Stimulated activated CD8-positive, alpha-beta memory T cell treated with anti-CD3 and anti-CD28 coated beads, Interleukin-12 subunit alpha, Interleukin-12 subunit beta, amount 100 ng/mL, for 1 hour (primary cell): Measurements from ENCODE around the gene CABP1.

Experiments used
- DNase-seq: peaks from one replicate; pipeline ENCODE4 v3.0.0-alpha.2; 2020; ENCODE audit warnings: low read depth

Gene CABP1

GRCh38 chr12:120631097-120631496 lies 9.3 kb upstream of the CABP1 start:
- no peak for DNase-seq

- DNase-seq = no peak
These were observed 721 bp downstream of the CABP1 start for GRCh38 chr12:120640861-120641833.

GRCh38 chr12:120642121-120642520 lies 1.7 kb downstream of the CABP1 start:
- DNase-seq = no peak

- DNase-seq = no peak
These were observed 2.4 kb downstream of the CABP1 start for GRCh38 chr12:120642826-120643225.

GRCh38 chr12:120643574-120643973 lies 3.1 kb downstream of the CABP1 start:
- DNase-seq = no peak

- no peak for DNase-seq
These were observed 5.6 kb downstream of the CABP1 start for GRCh38 chr12:120646044-120646443.

- DNase-seq = no peak
These were observed 6.9 kb downstream of the CABP1 start for GRCh38 chr12:120647375-120647755.

- DNase-seq = no peak
These were observed 9.2 kb downstream of the CABP1 start for GRCh38 chr12:120649442-120650232.

- DNase-seq = no peak
These were observed 9.8 kb downstream of the CABP1 start for GRCh38 chr12:120650233-120650690.

- no peak for DNase-seq
These were observed 11.4 kb downstream of the CABP1 start for GRCh38 chr12:120651821-120652220.

- no peak for DNase-seq
These were observed 12.4 kb downstream of the CABP1 start for GRCh38 chr12:120652656-120653435.

GRCh38 chr12:120653611-120654010 lies 13.2 kb downstream of the CABP1 start:
- DNase-seq = no peak

GRCh38 chr12:120654656-120655055 lies 14.2 kb downstream of the CABP1 start:
- DNase-seq = no peak

- DNase-seq = no peak
These were observed 15.6 kb downstream of the CABP1 start for GRCh38 chr12:120656008-120656407.

- no peak for DNase-seq
These were observed 18.1 kb downstream of the CABP1 start for GRCh38 chr12:120658286-120659150.

GRCh38 chr12:120659151-120659525 lies 18.7 kb downstream of the CABP1 start:
- no peak for DNase-seq

- no peak for DNase-seq
These were observed 21.0 kb downstream of the CABP1 start for GRCh38 chr12:120661432-120661831.

- no peak for DNase-seq
These were observed 22.5 kb downstream of the CABP1 start for GRCh38 chr12:120662879-120663278.

GRCh38 chr12:120663741-120664140 lies 23.3 kb downstream of the CABP1 start:
- no peak for DNase-seq

- DNase-seq = no peak
These were observed 26.4 kb downstream of the CABP1 start for GRCh38 chr12:120666571-120667390.
